NCI-H187 treated with DMSO at 0.1 percent for 48 hours (cell line): Measurements from ENCODE around the gene SEMA5B.

ENCODE experiments used
- DNase-seq: peaks from one replicate; lab custom pipeline; 2025; lab: John Stamatoyannopoulos, UW

Gene SEMA5B

DNA sequence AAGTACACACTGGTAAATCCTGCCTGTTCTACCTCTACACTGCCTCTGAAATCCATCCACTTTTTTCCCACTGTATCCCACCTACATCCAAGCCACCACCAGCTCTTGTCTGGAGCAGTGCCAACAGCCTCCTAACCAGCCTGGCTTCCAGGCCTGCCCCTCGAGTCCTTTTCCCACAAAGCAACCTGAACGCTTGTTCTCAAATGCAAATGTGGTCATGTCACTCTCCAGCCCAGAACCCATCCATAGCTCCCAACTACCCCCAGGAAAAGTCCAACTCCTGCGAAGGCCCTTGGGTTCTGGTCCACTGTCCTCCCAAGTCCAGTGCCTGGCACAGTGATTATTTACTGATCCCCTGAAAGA lies 83.8 kb downstream of the SEMA5B start:
- DNase-seq, result no peak

DNA sequence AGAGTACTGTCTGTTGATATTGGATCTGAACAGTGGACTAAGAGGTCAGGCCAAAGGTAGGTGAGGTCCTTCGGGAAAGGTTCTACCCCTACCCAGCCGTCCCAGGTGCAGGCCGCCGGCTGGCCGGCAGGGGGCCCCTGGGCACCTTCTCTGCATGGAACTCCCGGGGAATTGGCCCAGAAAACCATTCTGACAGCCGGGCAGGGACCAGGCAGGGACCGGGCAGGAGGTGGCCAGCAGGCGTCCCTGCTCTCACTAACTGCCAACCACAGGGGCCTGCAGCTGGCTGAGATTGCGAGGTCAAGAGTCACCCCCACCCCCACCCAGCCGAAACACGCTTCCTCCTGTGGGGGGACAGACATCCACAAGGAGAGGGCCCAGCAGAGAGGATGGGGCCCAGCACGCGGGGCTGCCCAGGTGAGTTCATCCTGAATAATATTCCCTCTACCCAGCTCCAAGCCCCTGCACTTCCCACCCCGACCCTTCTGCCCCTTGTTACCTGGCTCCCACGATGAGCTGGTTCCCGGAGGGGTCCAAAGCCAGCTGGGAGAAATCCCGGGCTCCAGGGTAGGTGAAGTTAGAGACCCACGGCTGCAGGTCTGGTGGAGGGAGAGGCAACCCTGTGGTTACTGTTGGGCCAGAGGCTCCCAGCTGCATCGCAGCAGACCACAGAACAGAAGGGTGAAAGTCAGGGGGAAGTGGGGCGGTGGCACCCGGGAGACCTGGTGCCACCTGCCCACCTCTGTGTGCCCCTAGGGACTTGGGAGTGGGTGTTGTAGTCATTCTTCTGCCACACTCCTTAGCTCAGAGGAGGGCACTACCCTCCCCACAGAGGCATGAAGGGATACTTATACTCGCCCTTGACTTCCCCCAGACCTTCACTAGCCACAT lies 84.4 kb downstream of the SEMA5B start:
- no peak for DNase-seq

DNA sequence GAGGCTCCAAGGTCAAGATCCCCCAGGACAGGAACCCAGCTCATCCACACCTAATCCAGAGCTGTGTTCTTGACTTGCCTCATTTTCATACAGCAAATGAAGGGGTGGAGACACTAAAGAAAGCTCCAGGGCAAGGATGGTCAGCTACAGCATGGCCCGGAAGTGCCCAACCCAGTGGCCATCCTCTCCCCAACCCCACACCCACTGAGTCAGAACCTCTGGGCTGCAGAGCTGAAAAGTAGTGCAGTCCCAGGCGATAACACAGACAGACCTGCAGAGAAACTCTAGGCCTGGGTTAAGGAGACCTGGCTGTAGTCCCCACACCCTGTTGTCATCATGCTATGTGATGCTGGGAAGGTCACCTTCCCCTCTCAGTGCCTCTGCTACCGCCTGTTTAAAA lies 85.3 kb downstream of the SEMA5B start:
- no peak for DNase-seq

DNA sequence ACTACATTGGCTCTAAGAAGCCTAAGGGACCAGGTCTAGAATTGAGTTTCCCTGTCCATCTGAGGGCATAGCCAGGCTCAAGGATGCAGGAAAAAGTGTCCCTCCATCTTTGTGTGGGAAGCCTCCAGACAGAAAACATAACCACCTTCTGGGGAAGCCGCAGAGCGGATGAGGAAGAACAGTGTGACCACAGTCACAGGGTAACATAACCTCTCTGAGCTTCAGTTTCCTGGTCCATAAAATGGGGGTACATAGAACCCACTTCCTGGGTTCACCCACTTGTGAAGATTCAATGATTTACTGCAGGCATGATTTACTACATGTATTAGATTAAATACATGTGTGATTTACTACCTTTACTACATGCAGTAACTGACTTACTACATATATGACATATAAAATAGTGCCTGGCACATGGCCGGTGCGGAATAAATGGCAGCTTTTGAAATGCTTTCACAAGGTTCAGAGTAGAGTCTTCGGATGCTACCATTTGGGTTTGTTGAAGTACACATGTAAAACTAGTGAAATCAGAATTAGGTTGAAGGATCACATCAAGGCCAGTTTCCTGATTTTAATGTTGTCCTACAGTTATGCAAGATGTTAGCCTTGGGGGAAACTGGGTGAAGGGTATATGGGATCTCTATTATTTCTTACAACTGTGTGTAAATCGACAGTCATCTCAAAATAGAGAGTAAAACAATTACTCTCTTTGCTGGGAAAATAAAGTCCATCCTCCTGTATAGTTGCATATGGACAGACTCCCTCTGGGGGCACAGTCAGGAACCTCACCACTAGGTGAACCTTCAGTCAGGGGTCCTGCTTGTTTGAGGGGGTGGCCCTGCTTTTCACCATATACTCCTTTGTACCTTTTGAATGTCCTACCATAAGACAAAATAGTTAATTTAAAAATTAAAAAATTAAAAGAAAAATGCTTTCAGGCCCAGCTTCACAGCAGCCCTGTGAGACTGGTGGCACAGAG lies 86.0 kb downstream of the SEMA5B start:
- DNase-seq, result no peak

DNA sequence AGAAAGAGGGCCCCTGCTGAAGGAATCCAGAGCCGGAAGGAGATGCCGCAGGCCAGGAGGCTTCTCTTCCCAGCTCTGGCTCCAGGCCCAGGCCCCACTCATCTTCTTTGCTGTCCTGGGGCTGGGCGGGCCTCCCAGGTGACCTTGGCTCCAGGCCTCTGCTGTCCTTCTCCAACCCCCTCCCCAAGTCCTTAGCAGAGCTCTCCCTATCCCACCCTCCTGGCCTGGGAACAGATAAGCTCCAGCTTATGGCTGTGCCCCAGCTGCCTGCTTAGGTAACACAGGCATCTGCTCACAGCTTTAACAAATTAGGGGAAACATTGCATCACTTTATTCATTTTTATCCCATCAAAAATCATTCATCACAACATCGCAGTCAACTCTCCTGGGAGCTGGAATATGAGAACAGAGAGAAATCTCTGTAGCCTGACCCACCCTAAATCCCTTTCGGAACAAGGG lies 86.9 kb downstream of the SEMA5B start:
- DNase-seq, result no peak

DNA sequence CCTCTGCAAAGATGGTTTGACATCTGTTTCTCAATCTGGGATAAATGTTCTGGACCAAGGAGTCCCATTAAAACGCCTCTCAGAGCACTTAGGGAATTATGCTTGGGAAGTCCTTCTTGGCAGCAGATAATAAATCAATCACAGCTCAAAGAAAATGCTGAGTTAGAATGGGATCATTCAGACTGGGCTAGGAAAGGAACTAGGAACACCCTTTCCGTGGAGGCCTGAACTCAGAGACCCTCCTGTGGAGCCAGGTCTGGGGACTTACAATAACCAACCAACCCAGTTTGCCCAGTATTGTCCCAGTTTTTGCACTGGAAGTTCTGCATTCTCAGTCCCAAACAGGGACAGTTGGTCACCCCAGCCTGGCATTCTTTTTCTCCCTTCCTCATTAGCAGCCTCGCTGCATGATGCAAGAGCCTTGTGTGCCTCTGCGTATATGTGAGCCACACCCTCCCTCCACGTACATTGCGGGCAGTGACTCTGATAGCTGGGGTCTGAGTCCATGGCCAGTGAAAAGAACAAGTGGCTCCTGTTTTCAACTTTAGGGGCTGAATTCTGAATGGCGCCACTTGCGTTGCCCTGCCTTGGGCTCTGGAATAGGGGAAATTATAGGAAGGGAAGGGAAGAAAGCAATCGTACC lies 88.7 kb downstream of the SEMA5B start:
- no peak for DNase-seq

DNA sequence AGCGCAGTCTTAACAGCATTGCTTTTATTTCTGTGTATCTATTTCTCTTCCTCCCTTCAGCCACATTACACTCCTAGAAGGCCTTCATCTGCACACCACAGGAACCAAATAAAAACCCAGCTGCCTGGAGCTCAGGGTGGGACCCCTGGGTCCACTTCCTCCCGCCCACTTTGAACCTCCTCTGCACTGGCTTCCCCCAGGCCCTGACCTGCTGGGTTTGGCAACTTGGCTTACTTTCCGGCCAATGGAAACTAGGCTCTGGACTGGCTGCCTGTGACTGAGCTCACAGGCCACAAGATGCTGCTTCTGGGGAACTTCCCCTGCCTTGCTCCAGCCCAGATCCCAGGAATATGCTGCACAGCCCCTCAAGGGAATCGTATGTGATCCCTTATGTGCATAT lies 89.8 kb downstream of the SEMA5B start:
- no peak for DNase-seq

DNA sequence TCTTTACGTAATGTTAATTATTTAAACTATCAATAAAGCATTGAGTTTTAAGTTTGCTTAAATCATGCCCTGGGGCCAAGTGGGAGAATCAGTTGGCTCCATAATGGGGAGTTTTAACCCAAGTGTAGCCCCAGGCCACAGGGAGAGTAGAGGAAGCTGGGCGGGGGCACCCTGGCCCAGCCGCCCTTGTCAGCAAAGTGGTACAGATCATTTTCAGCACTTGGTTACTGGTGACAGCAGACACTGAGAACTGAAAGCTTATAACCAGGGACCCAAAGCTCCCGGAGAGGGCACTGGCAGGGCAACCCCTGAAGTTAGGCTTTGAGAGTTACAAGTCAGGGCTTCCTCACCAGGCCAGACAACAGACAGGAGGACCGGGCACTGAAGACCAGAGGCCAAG lies 90.6 kb downstream of the SEMA5B start:
- DNase-seq, result no peak

DNA sequence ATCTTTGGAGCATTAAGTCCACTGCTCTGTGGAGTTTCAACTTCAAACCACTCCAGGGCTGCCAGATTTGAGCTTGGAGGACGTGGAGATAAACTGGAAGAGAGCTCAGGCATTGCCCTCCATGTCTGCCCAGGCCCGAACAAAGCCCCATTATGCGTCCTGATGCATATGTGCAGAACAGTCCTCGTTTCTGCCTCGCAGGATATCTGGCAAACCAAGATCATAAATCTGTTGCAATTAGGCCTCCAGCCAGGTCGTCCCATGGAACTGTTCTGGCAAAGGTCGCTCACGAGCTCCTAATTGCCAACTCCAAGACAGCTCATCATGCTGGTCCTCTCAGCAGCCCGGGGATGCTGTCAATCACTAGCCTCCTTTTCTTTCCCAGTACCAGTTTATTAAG lies 91.2 kb downstream of the SEMA5B start:
- no peak for DNase-seq

DNA sequence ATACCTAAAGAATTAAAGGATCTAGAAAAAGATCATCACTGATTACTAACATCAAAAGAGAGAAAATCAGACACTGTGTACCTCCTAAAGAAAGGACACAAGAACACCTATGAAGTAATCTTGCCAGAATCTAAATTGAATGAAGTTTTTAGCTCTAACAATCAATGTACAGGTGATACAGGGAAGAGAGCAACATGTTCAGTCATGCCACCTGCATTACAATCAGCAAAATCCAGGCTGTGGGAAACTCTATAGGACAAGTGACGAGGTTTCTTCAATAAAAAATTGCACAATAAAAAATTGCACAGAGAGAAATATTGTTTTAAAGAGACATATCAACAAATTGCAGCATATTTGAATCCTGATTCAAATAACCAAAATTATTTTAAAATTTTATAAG lies 93.3 kb downstream of the SEMA5B start:
- DNase-seq, result no peak

DNA sequence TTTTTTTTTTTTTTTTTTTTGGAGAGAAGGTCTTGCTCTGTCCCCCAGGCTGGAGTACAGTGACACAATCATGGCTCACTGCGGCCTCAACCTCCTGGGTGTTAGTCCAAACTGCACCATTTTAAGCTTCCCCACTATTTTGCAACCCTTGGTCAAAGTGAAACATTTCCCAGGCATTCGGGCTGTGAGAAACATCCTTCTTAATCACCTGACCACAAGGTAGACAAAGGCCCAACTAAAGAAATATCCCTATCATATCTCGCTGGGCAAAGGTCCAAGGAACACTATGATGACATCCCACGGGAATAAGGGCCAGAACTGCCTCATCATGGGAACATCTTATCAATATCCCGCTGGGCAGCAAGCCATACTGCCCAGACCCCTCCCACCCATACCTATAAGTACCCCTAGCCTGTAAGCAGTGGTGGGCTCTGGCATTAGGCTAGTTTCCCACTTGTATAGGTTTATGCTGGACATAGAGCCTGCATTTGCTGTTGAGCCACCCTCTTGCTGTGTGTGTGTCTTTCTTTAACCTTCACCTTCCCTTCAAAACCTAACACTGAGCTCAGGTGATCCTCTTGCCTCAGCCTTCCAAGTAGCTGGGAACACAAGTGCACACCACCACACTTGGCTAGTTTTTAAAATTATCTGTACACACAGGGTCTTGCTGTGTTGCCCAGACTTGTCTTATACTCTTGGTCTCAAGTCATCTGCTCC lies 95.2 kb downstream of the SEMA5B start:
- DNase-seq, result no peak

DNA sequence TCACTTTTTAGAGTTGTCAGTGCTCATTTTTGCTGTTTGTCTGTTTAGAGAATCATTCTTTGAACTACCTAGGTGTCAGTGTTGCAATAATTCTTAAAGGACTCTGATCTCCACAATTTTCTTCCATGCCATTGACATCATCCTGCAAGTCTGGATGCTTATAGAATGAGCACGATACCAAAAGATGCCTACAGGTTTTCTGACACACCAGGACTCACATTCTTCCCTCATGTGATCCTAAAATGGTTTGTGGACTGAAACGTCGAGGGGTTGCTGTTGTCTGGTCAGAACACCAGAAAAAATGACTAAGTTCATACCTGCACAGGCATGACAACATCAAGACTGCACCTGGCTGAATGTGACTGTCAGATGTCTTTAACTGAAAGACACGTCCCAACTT lies 95.9 kb downstream of the SEMA5B start:
- no peak for DNase-seq

DNA sequence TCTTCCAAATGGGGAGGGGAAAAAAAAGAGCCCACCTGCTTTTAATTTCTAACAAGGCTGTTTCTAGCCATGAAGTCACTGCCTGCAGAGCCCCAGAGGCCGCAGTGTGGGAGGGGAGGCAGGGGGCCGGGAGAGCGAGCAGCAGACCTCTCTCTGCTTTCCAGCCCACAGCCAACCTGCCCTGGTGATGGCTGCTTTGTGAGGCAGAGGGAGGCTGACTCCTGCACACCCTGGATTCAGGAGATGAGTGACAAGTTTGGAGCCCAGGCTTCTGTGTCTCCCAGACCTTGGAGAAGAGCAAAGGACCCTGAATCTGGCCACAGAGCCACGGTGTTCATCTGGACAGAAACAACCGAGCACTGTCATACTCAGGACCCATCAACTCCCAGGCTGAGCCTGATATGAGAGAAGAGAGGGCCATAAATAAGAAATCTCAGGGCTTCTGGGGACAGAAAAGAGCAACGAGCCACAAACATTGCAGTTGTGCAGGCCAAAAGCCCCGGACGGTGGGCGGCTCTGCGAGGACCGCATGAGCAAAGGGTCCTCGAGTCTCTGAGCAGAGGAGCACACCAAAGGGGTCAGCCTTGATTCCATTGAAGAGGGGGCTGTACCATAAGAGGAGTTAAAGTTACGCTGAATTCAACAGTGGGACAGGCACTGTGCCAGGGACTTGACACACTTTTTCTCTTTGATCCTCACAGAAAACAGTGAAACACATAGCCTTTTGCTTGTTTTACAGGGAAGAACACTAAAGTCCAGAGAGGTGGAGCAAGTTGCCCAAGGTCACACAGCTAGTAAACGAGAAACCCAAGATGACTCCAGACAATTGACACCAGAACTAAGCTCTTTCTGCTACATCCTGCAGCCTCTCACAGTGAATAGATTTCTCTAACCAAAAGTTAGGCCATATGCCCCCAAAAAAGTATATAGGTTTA lies 97.2 kb downstream of the SEMA5B start:
- no peak for DNase-seq

DNA sequence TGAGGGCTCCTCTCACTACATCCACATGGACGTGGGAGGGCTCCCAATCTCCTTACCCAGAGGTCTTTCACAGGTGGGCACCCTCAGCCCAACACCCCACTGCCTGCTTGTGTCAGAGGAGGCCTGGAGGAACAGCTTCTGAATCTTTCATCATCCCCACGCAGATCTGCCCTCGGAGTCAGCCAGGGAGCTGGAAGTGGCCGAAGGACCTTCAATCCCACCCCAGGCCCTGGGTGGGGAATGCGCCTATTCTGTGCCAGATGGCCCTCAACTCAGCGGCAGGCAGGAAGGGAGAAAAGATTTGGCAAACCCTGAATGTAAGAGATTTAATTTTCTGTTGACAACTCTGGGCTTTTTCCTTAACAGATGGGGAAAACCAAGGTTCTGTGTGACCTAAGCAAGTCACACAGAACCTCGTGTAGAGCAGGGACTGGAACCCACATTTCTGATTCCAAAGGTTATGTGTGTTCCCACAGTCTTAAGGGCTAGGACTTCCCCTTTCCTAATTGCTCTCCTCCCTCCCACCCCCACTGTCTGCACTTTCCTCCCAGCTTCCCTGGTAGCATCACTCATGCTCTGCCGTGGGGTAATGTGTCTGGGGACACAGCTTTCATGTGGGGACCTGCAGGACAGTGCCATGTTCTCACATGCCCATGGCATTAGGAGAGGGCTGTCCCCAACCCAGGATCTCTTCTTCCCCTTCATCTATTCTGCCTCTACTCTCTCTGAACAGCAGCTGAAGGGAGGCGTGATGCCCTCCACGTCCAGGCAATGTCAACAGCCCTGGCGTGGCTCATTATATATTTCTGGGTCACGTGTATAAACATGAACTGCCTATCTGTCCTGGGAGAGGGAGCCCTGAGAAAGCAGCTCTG lies 98.1 kb downstream of the SEMA5B start:
- no peak for DNase-seq

DNA sequence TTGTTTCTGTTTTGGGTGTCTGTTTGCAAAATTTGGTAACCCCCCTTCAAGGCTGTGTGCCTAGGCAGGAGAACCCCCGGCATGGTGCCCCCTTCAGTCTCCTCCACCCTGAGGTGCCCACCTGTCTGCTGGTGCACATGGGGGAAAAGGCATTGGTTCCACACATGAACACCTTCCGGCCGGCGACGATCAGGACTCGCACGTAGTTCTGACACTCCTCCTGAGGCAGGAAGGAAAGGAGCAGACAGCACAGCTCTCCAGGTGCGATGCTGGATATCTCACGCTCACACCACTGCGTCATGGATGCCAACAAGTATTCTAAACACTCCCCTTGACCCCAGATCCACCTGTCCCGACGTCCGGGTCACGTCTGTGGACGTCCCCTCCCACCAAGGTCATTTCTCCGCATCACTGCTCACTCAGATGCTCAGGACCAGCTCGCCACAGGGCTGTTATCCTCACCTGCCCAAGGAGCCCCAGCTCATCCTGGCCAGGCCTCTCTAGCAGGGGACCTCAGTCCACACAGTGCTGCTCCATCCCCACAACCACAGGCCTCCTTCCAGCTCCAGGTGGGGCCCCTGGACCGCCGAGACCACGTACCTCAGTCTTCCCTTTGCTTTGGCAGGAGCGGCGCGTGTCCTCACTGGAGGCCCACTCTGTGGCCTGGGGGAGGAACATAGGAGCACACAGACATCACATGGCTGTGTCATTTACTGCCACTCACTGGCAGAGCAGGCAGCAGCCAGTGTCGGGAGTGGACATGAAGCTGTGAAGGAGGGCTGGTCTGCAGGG lies 99.0 kb downstream of the SEMA5B start:
- DNase-seq, result no peak

DNA sequence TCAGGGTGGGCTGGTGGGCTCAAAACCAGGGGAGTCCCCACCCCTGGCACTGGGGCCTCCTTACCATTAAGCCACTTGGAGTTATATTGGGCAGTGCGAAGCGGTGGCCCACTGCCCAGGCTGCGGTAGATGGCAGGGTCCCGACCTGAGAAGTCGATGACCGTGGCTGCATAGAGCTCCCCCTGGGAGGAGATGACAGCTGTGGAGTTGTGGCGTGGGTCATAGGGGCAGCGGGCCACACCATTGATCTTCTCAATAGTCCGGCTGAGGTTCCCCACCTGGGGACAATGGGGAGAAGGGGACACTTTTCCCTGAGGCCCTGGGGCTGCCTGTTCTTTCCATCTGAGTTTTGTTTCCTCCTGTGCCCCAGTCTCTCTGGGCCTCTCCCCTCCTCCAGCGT lies 99.8 kb downstream of the SEMA5B start:
- DNase-seq, result no peak

DNA sequence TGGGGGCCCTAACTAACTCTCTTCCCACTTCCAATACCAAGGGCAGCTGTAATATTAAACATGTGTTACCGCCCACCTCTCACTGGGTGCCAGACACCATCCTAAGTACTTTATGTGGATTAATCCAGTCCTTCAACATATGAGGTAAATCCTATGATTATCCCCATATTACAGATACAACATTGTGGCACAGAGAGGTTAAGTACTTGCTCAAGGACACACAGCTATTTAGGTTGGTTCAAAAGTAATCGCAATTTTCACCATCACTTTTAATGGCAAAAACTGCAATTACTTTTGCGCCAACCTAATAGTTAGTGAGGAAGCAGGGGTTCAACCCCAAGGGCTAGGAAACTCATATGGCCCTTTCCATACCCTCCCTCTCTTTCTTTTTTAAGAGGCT lies 100.8 kb downstream of the SEMA5B start:
- no peak for DNase-seq

DNA sequence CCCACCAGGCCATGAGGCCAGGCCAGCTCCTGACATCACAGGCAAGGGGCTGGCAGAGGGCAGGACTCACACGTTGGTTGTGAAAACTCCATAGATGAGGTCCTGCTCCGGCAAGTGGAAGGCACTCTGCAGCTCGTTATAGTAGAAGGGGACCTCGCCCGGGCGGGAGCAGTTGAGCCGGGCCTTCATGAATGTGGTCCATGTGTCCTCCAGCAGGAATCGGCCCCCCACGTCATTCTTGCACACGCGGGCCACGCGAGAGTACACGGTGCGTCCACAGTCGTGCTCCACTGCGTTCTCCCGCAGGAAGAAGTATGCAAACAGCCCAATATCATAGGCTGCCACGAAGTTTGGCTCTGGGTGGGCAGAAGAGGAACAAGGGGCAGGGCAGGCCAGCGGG lies 101.2 kb downstream of the SEMA5B start:
- DNase-seq, result no peak

DNA sequence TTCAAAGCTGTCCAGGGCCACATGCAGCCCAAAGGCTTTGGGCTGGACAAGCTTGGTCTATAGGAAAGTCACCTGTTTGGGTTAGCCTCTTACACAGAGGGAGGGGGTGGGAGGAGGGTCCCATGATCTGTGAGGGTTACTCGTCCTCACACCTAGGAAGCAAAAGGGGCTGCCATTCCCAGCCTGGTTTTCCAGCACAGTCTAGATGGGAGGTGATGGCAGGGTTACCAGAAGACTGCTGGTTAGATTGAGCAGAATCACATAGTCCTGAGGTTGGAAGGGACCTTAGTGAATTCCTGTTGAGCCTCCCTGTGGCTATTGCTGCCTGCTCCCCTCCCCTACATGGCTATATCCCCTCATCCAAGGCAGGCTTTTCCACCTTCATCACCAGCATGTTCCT lies 101.8 kb downstream of the SEMA5B start:
- no peak for DNase-seq
